SW480 (cell line): ENCODE measurements around the gene BORCS5.

Experiments
- DNase-seq: peaks from one replicate; pipeline ENCODE4 v3.0.0-alpha.2; 2016; ENCODE audit warnings: low spot score

Gene BORCS5

DNA sequence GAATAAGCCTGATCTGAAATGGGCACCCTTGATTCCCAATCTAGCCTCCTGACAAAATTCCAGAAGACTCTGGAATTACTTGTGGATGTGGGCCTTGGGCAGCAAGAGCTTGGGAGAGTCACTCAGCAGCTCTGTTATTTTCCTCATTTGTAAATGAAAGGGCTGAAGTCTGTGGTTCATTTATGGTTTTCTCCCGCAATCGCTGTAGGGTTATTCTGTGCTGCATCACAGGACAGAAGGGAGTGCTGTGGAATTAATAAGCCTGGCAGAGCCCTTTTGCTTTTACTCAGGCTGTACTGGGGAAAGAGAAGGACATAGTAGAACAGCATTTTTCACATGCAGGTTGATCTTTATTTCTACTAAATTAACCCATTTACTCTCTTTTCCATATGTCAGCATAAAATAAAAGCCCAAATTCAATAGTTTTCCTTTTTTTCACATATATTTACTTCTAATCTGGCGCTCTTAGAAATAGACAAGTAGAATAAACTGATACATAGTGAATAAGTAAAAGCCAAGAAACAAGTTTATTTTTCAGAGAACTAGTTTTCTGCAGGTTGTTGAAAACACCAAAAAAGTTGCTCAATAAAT, 156.6 kb downstream of the BORCS5 start:
- no peak for DNase-seq

DNA sequence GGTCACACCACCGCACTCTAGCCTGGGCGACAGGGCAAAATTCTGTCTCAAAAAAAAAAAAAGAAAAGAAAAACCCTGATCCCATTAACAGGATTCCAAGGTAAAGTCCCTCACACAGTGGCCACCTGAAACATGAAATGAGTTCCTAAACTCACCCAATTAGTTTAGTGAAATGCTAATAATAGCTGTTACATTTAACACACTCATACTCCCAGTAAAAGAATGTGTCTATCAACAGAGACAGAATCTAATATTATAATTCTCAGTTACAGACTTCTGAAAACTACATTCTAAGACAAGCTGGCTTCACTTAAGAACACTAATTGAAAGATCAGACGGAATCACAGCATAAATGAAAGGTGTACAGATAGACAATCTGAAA, 161.6 kb downstream of the BORCS5 start:
- no peak for DNase-seq

DNA sequence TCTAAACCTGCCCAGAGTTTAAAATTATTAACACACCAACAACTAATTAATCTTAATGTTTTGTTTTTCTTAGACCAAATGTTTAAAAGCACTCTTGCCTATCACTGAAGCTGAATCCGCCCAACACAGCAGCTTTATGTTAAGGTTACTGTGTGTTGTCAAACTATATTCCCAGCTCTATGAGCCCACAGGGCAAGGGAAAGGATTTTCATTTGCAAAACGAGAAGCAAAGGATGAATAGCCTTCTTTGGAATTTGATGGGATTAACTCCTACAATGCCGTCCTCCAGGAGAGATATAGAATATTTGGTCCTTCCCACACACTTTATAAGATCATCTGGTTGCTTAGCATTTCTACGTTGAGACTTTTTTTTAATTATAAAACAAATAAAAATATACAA, 162.0 kb downstream of the BORCS5 start:
- DNase-seq, result no peak
